Stomach (tissue), 9 donors: ENCODE data around the gene SKI. TPM values are rescaled to one million over a fixed set of nuclear protein-coding genes. Genes with fewer than 3 reads are reported as not detected.

Experiments used
- DNase-seq, 2 donors: peaks; one replicate each; pipeline versions ENCODE4 v3.0.0 to v3.0.0-alpha.2; 2013 to 2019
- H3K27ac ChIP-seq, 5 donors: fragments of 200-600 bp in 4 of 5; sonication (generic) in 4 of 5; one replicate each; pipeline ENCODE4 v1.5.1; 2013 to 2019; ENCODE audit warnings: mild to moderate bottlenecking in 1 of 5, moderate library complexity in 1 of 5
- H3K27me3 ChIP-seq, 3 donors: fragments of 200-600 bp; sonication (generic); one replicate each; pipeline ENCODE4 v1.5.1; 2017 to 2019; ENCODE audit warnings: mixed run types in 1 of 3
- H3K36me3 ChIP-seq, 4 donors: fragments of 200-600 bp; sonication (generic); 1 replicate in 3 of 4; 2 replicates in 1 of 4; pipeline ENCODE4 v1.5.1; 2016 to 2019
- H3K4me1 ChIP-seq, 4 donors: fragments of 200-600 bp; sonication (generic); one replicate each; pipeline ENCODE4 v1.5.1; 2016 to 2019
- H3K4me3 ChIP-seq, 4 donors: fragments of 200-600 bp; sonication (generic) in 3 of 4; one replicate each; pipeline ENCODE4 v1.5.1; 2016 to 2019; ENCODE audit warnings: mild to moderate bottlenecking in 1 of 4
- H3K9me3 ChIP-seq, 4 donors: fragments of 200-600 bp; sonication (generic); one replicate each; pipeline ENCODE4 v1.5.1; 2016 to 2019
- EP300 ChIP-seq: sonication (generic); formaldehyde crosslinking; IDR thresholded peaks from one replicate; pipeline ENCODE4 v1.6.1; 2017; ENCODE audit warnings: antibody characterized with exemption
- POLR2A ChIP-seq, 4 donors: fragments of 450-650 bp; IDR thresholded peaks; one replicate each; pipeline ENCODE4 v1.6.1; 2016; ENCODE audit warnings: antibody characterized with exemption in 4 of 4, control low read depth in 2 of 4, mild to moderate bottlenecking in 1 of 4, moderate library complexity in 1 of 4
- POLR2AphosphoS5 ChIP-seq, 3 donors: sonication (generic); formaldehyde crosslinking; IDR thresholded peaks; one replicate each; pipeline ENCODE4 v1.6.1; 2016; ENCODE audit warnings: antibody characterized with exemption in 3 of 3
- WGBS, 5 donors: extraction: QIAGEN DNeasy Blood & Tissue Kit in 3 of 5; methylation state at CpG; one replicate each; pipeline versions ENCODE4 v1.1.5 to v1.1.7; 2013 to 2018; 5-methylcytosine and 5-hydroxymethylcytosine counted together
- intact Hi-C: fragments of 100-400 bp; cut with DNase I; formaldehyde crosslinking; loops from one replicate; pipeline ENCODE4 v1.15.1; 2023; ENCODE audit warnings: low total_unique reads
- polyA plus RNA-seq, 3 donors: library from polyadenylated mRNA; stranded (reverse); fragments of 200-250 nt; gene quantifications; one replicate each; pipeline ENCODE4 v1.2.3, GENCODE V29; 2013
- total RNA-seq, 5 donors: library from RNA; depleted of rRNA; stranded (reverse); fragments of >200 nt; gene quantifications; one replicate each; pipeline versions ENCODE4 v1.1.0 to v1.2.3, GENCODE V29; 2014 to 2016
- TF ChIP-seq, protein P1 (sequence below), 7 experiments: fragments of 450-650 bp in 4 of 7; fragments of 200-600 bp in 3 of 7; sonication (generic) in 3 of 7; IDR thresholded peaks; one replicate each; pipeline ENCODE4 v1.5.1; 2016 to 2019; ENCODE audit warnings: antibody characterized with exemption in 7 of 7, control low read depth in 2 of 7, mild to moderate bottlenecking in 1 of 7
- donor health status: healthy with polysubstance abuse.
- donor health status: Bipolar disorder and iron deficiency.
- donor health status: healthy.

Gene SKI
- total and polyA plus RNA-seq, 8 donors: 7.4 to 84.0 (median 21.0) TPM

DNA sequence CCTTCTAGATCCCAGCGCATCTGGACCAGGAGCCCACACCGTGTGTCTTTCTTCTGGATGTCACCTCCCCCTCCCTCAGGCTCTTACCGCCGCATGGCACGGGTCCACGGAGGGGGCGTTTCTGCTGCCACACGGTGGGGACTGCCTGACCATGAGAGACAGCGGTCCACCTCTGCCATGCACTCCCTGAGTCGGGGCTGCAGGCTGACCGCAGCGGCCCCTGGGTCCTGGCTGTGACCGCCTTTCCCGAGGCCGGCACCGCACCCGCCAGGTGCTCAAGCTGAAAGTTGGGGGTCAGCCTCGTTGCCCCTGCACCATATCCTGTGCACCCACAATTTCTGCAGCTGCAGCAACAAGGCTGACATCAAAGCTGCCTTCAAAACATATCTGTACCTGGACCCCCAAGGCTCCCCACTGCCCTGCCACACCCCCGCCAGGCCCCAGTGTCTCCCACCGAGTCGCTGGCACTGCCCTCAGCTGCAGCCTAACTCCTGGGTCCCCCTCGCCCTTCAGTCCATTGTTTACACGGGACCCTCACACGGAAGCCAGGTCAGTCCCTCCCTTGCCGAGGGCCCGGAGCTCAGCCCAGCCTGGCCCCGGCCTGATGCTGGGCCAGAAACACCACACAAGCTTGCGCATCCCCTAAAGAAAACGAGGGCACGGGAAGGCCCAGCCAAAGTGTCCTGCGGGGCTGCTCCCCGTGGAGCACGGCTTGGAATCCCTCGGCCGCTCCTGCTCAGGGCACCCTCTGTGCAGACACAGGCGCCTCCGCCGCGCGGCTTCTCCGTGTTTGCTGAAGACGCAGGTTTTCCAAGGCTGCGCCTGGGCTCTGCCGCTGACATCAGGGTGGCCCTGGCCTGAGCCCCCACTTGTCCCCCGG lies 111.3 kb downstream of the SKI start:
- Histone ChIP-seq H3K4me1 (peaks cover 0 to 9% (median 4%) of the 10 kb centered on the region in 4 donors), H3K36me3 (no peaks in the 10 kb centered on the region), H3K27ac (no peak overlapping the region), H3K27me3 (no peaks in the 10 kb centered on the region), H3K4me3 (no peak overlapping the region), H3K9me3 (no peaks in the 10 kb centered on the region)
- 80 to 89% (median 85%) methylated on average over 27 to 45 of the region's 45 CpGs for WGBS, 5 donors
- no peak for TF ChIP-seq POLR2A (IDR thresholded peaks at IDR 0.05)
- TF ChIP-seq EP300: no peak
- TF ChIP-seq, protein P1, sequence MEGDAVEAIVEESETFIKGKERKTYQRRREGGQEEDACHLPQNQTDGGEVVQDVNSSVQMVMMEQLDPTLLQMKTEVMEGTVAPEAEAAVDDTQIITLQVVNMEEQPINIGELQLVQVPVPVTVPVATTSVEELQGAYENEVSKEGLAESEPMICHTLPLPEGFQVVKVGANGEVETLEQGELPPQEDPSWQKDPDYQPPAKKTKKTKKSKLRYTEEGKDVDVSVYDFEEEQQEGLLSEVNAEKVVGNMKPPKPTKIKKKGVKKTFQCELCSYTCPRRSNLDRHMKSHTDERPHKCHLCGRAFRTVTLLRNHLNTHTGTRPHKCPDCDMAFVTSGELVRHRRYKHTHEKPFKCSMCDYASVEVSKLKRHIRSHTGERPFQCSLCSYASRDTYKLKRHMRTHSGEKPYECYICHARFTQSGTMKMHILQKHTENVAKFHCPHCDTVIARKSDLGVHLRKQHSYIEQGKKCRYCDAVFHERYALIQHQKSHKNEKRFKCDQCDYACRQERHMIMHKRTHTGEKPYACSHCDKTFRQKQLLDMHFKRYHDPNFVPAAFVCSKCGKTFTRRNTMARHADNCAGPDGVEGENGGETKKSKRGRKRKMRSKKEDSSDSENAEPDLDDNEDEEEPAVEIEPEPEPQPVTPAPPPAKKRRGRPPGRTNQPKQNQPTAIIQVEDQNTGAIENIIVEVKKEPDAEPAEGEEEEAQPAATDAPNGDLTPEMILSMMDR (IDR thresholded peaks at IDR 0.05): no peak
- no peak for TF ChIP-seq POLR2AphosphoS5 (IDR thresholded peaks at IDR 0.05)
- DNase-seq: no peak
- intact Hi-C loops: no loop called here

DNA sequence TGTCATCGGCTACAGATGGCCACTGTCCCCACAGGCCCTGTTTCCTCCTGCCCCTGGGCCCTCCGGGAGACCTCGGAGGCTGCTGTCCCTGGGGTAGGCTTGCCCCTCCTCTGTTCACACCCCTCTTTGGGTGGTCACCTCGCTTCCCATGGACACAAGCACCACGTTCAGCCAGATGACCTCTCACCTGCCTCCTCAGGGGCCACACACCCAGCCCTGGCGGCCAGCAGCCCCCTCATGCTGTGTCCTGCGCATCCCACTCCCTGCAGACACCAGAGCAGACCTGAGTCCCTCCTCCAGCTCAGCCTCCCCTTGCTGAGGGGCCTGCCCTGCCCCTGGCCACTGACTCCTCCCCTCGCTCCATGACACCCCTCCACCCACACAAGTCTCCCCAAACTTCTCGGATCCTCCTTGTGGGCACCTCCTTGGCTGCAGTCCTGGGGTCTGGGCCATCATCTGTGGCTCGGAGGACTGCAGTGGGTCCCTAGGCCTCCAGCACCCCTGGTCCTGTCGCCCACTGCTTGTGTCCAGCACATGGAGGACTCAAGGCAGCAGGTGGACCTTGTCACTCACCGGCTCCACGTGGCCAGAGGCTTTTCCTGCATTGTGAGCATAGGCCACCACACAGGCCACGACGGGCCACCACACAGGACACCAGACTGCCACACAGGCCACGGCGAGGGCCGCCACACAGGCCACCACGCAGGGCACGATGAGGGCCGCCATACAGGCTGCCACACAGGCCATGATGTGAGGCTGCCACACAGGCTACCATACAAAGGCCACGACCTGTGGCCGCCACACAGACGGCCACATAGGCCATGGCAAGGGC lies 112.2 kb downstream of the SKI start:
- Histone ChIP-seq H3K36me3 (no peaks in the 10 kb centered on the region), H3K9me3 (no peaks in the 10 kb centered on the region), H3K4me1 (peaks cover 0 to under 1% (median 0%) of the 10 kb centered on the region in 4 donors), H3K27me3 (no peaks in the 10 kb centered on the region), H3K27ac (no peak overlapping the region), H3K4me3 (no peak overlapping the region)
- intact Hi-C loops: no loop called here
- no peak for DNase-seq
- WGBS, 5 donors: 84 to 92% (median 89%) methylated on average over 12 to 24 of the region's 24 CpGs
- TF ChIP-seq POLR2AphosphoS5 (IDR thresholded peaks at IDR 0.05): no peak
- TF ChIP-seq POLR2A (IDR thresholded peaks at IDR 0.05): no peak
- TF ChIP-seq, protein P1 (IDR thresholded peaks at IDR 0.05): no peak
- no peak for TF ChIP-seq EP300

- H3K27ac ChIP-seq: no peak overlapping the region
- no peaks in the 10 kb centered on the region for H3K36me3 ChIP-seq
- intact Hi-C loops: no loop called here
- no peak for TF ChIP-seq POLR2AphosphoS5 (IDR thresholded peaks at IDR 0.05)
- TF ChIP-seq POLR2A (IDR thresholded peaks at IDR 0.05): no peak
- no peak for TF ChIP-seq EP300
- TF ChIP-seq, protein P1 (IDR thresholded peaks at IDR 0.05): no peak
- no peak for DNase-seq
- WGBS, 5 donors: 92 to 95% (median 94%) methylated on average over 12 to 14 of the region's 14 CpGs
- no peaks in the 10 kb centered on the region for H3K27me3 ChIP-seq
- H3K9me3 ChIP-seq: no peaks in the 10 kb centered on the region
- no peaks in the 10 kb centered on the region for H3K4me1 ChIP-seq
- no peak overlapping the region for H3K4me3 ChIP-seq
Observed at GRCh38 chr1:2340918-2341254, 112.8 kb downstream of the SKI start.

GRCh38 chr1:2341706-2342383 lies 113.7 kb downstream of the SKI start:
- Histone ChIP-seq H3K27ac (no peak overlapping the region), H3K4me1 (no peaks in the 10 kb centered on the region), H3K27me3 (no peaks in the 10 kb centered on the region), H3K36me3 (no peaks in the 10 kb centered on the region), H3K9me3 (no peaks in the 10 kb centered on the region), H3K4me3 (no peak overlapping the region)
- 84 to 91% (median 88%) methylated on average over 29 of the region's 29 CpGs for WGBS, 5 donors
- intact Hi-C loops: no loop called here
- TF ChIP-seq POLR2AphosphoS5 (IDR thresholded peaks at IDR 0.05): no peak
- no peak for TF ChIP-seq POLR2A (IDR thresholded peaks at IDR 0.05)
- TF ChIP-seq, protein P1 (IDR thresholded peaks at IDR 0.05): no peak
- TF ChIP-seq EP300: no peak
- DNase-seq: no peak
